DOHH2 (cell line): ENCODE results near the gene VWA7.

Experiments
- EZH2phosphoT487 ChIP-seq: fragments of 200-600 bp; sonication (generic); IDR thresholded peaks from 2 replicates; pipeline ENCODE4 v1.6.1; 2017; ENCODE audit warnings: borderline replicate concordance, mild to moderate bottlenecking, antibody characterized with exemption, low read length, moderate library complexity, mixed read lengths
- TF ChIP-seq, protein P1 (sequence below): fragments of 200-600 bp; sonication (generic); IDR thresholded peaks from one replicate; pipeline ENCODE4 v1.5.1; 2014; ENCODE audit warnings: antibody characterized with exemption, mild to moderate bottlenecking, low read depth, low read length; ENCODE audit not compliant: poor library complexity, severe bottlenecking

DNA sequence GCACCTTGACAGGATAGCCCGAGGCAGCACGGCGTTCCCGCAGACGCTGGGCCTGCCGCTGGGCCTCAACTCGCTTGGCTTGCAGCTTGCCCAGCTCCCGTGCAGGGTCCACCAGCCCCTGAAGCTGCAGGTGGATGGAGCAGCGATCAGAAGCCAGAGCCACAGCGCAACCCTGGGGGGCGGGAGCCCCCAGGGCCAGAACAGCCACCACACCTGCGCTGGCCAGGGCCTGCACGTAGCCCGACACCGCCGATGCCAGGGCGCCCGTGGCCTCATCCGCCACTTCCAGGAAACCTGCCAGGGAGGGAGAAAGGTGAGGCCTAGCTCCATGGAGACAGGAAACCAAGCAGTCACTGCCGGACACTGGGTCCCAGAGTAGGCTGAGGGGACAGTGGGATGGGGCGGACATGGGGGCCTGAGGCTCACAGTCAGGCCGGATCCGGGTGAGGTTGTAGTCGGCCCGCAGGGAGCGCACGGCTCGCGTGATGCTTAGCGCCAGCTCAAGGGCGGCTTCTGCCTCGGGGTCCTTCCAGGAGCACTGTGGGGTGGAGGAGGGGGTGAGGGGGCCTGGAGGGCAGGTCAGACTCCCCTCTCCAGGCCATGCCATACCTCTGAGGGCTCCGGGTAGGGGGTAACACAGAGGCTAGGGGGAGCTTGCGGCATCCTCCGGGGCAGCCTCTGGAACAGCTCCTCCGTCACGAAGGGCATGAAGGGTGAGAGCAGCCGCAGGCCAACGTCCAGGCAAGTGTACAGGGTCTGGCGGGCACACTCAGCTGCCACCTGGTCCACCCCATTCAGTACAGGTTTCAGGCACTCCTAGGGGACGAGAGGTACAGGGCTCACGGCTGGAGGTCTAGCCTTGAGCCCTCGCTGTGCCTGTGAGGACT is 2.1 kb upstream of the VWA7 start:
- TF ChIP-seq, protein P1, sequence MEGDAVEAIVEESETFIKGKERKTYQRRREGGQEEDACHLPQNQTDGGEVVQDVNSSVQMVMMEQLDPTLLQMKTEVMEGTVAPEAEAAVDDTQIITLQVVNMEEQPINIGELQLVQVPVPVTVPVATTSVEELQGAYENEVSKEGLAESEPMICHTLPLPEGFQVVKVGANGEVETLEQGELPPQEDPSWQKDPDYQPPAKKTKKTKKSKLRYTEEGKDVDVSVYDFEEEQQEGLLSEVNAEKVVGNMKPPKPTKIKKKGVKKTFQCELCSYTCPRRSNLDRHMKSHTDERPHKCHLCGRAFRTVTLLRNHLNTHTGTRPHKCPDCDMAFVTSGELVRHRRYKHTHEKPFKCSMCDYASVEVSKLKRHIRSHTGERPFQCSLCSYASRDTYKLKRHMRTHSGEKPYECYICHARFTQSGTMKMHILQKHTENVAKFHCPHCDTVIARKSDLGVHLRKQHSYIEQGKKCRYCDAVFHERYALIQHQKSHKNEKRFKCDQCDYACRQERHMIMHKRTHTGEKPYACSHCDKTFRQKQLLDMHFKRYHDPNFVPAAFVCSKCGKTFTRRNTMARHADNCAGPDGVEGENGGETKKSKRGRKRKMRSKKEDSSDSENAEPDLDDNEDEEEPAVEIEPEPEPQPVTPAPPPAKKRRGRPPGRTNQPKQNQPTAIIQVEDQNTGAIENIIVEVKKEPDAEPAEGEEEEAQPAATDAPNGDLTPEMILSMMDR, result no peak
- TF ChIP-seq EZH2phosphoT487, result no peak
